ENCODE results near the gene GNG11.

Gene GNG11

DNA sequence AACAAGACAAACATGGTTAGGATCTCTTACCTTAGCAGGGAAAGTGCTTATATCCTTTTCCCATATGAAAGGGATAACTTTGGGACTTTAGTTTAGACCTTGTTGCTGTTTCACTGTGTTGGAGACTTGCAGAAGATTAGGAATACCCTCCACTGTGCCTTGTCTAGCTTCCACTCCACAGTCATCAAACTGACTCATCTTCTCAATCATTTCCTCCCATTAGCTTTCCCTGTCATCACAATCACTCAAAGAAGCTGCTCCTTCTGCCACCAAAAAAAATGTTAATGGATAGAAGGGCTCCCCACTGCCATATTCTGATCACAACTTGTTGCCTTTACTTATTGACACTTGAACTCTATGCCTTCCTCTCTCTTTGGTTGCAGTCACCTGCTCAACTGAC is 16.8 kb downstream of the GNG11 start:
- in situ Hi-C loops (cut with HindIII; ENCODE audit: low pct_ligation_motif_present, low pct_unique_long_range_greater_than_20kb, low sequenced_read_pairs): no loop called here
- no peak for DNase-seq

DNA sequence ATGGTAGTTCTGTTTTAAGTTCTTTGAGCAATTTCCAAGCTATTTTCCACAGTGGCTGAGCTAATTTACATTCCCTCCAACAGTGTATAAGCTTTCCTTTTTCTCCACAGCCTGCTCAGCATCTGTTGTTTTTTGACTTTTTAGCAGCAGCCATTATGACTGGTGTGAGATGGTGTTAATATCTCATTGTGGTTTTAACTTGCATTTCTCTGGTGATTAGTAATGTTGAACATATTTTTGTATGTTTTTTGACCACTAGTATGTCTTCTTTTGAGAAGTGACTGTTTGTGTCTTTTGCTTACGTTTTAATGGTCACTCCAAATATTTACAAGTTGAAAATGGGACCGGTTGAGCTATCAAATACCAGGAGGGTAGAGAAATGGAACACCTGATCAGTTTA is 20.4 kb downstream of the GNG11 start:
- in situ Hi-C loops (cut with HindIII; ENCODE audit: low pct_ligation_motif_present, low pct_unique_long_range_greater_than_20kb, low sequenced_read_pairs): no loop called here
- no peak for DNase-seq

DNA sequence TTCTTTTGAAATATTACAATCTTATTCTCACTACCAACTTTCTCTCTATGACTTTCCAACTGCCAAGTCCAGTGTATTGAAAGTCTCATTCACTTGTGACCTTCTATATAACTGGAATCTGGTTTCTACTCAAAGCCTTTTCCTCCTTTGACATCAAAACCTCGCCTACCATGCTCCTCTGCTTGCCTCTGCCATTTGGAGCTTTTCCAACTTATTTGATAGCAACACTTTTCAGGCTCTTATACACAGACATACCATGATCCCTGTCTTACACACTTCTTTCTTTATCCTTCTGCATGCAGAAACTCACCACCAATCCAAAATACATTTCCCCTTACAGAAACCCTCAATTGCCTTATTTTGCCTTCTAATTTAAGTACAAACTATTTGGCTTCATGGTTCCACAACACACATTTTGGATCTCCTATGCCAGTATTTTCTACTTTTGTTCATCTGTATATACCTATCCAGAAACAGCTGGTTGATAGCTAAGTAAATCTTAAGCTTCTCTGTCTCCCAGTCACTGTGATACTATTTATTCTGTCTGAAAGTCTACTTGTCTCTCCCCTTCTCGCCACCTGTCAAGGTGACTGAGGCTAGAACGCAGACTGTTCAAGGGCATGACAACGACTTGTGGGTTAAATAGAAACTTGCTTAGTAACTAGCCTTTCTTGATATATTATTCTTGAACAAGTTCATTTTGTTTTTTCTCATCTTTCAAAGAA is 22.4 kb downstream of the GNG11 start:
- DNase-seq: no peak
- in situ Hi-C loops (cut with HindIII; ENCODE audit: low pct_ligation_motif_present, low pct_unique_long_range_greater_than_20kb, low sequenced_read_pairs): no loop called here

DNA sequence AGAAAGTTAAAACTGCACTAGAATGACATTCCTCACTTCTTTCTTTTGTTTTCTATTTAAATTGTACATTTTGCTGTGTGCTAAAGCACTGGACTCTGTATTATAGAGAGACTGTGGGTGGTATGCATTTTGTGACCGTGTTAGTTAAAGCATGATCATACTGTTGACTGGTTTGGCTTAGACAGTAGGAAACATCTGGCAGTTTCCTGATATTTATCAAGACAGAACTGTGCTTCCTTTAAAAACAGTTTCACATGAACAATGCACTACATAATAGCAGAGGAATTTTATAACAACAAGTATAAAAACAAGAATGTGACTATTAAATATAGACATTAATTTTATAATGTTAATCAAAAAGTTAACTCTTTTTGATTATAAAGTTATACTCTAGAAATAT is 23.1 kb downstream of the GNG11 start:
- in situ Hi-C loops (cut with HindIII; ENCODE audit: low pct_ligation_motif_present, low pct_unique_long_range_greater_than_20kb, low sequenced_read_pairs): no loop called here
- no peak for DNase-seq

DNA sequence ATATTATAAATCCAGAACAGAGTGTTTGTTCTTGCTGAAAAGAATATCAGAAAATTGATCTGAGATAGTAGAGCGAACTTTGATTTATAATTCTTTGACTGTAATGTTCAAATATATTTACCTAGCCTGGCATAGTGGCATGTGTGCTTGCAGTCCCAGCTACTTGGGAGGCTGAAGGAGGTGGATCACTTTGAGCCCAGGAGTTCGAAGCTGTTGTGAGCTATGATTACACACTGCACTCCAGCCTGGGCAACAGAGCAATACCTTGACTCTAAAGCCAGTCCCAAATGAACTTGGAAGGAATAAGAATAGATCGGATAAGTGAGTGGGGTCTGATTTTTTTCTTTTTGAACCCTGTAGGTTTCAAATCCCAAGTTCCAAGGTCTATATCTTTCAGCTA is 23.5 kb downstream of the GNG11 start:
- DNase-seq: no peak
- in situ Hi-C loops (cut with HindIII; ENCODE audit: low pct_ligation_motif_present, low pct_unique_long_range_greater_than_20kb, low sequenced_read_pairs): no loop called here

DNA sequence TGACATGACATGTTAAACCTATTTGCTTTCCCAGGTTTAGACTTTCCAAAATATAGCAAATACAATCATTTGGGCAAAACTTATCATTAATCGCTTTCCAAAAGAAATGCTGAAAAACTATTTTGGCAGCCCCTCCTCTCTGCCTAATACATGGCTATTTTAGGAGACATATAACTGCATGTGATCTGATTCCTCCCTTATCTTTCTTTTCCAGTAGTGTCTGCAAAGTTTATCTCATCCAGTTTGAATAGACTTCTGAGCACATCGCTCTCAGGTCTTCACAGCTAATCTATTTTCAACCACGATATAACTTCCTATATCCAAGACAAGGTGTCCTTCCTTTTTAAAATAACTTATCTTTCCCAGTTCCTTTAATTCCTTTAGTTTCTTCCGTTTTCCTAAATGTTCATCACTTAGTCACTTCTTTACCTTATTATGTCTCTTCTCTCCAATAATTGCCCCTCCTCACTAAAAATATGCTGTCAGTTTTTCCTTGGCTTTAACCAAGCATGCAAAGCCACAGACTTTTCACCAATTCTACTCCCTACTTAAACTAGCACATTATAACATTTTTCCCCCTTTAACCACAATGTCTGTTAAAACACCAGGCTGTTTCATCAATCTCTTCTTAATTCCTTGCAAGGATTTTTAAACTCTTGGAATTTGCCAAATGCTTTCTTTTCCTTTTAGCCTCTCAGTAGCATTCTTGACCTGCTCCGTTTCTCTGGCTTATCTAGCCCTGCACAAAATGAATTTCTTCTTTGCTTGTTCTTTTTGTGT is 24.4 kb downstream of the GNG11 start:
- in situ Hi-C loops (cut with HindIII; ENCODE audit: low pct_ligation_motif_present, low pct_unique_long_range_greater_than_20kb, low sequenced_read_pairs): no loop called here
- no peak for DNase-seq

DNA sequence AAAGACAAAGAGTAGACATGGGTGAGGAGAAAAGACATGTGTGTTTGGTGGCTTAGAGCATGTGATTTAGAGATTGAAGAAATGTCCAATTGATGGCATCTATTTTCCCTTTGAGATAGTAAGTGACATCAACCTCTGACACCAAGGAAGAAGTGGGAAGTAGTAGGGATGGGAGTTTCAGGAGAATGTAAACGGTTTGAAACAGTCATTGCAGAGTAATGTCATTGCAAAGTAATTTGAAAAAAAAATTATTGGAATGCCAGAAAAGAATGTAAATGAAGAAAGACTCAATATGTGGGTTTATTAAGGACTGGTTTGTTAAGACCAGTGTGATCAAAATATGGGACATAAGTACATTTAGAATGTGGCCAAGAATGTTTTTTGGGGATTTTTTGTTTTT is 26.6 kb downstream of the GNG11 start:
- no peak for DNase-seq
- in situ Hi-C loops (cut with HindIII; ENCODE audit: low pct_ligation_motif_present, low pct_unique_long_range_greater_than_20kb, low sequenced_read_pairs): no loop called here

DNA sequence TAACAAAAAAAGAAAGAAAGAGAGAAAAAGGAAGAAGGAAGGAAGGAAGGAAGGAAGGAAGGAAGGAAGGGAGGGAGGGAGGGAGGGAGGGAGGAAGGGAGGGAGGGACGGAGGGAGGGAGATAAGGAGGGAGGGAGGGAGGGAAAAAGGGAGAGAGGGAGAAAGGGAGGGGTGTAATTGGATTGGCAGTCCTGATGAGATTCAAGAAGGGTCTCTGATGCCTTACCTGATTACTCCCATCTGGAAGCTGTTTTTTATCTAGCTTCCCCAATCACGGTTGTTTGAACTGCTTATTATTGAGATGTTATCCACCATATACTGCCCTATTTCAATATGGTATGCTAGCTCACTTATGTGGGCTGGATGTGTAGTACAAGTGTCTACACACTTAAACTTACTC is 27.3 kb downstream of the GNG11 start:
- no peak for DNase-seq
- in situ Hi-C loops (cut with HindIII; ENCODE audit: low pct_ligation_motif_present, low pct_unique_long_range_greater_than_20kb, low sequenced_read_pairs): no loop called here

DNA sequence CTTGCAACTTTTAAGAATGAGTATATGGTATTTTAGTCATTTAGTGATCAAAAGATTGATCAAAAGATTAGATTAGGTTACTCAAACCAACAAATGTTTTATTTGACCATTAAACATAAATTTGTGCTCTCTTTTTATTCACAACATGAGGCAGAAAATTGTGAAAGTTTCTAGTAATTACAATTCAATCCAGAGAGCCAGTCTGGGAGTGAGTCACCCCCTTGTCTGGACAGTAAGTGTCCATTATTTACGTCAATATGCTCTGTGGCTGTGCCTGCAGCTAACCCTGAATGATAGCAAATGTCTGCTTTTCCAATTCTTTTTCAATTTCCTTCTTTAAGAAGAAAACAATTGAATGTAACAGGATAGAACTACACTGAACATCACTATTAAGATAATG is 27.9 kb downstream of the GNG11 start:
- no peak for DNase-seq
- in situ Hi-C loops (cut with HindIII; ENCODE audit: low pct_ligation_motif_present, low pct_unique_long_range_greater_than_20kb, low sequenced_read_pairs): no loop called here

DNA sequence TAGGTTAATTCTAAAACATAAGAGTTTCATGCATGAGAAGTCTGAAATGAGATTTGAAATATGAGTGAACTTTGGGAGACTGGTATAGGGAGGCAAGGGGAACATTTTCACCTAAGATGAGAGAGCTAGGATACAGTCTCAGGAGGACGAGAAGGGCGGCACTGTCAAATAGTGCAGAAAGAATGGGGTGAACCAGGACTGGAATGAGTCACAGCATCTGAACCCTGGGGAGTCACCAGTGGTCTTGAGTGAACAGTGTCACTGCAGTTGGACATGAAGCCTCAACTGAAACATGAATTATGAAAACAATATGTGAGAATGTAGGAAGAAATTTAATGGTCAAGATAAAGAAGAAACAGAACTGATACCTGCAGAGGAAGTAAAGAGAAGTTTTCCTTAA is 33.8 kb downstream of the GNG11 start:
- DNase-seq: no peak
- in situ Hi-C loops (cut with HindIII; ENCODE audit: low pct_ligation_motif_present, low pct_unique_long_range_greater_than_20kb, low sequenced_read_pairs): no loop called here

DNA sequence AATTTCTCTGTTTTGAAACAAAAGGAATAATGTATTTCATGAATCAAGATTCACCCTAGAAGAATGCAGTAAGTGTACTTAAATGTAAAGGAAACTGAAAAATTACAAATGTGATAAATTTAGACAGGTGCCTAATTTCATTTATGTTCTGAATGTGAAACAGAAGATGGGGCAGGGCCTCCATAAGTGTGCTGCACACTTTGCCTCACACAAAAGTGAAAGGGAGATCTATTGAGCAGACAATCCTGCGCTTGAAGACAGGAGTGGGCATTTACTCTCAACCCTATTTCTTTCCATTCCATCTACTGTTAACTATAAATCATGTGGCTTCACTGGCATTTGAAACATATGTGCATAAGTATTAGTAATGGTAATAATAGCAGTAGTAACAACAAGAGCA is 36.2 kb downstream of the GNG11 start:
- in situ Hi-C loops (cut with HindIII; ENCODE audit: low pct_ligation_motif_present, low pct_unique_long_range_greater_than_20kb, low sequenced_read_pairs): no loop called here
- no peak for DNase-seq

DNA sequence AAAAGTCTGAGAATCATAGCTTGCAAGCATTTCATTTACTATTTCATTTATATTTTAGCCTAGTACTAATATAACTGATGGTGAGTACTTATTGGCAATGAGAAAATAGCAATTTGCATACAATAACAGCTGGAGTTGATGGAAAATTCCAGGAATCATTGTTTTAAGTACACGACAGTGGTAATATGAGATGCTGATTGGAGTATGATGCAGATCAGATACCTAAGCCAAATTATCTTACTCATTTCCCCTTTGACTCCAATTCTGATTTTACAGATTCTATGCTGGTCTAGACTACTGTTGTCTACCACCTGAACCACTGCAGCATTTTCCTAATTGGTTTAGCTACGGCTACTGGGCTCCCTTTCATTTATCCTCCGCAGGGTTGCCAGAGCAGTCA is 36.7 kb downstream of the GNG11 start:
- no peak for DNase-seq
- in situ Hi-C loops (cut with HindIII; ENCODE audit: low pct_ligation_motif_present, low pct_unique_long_range_greater_than_20kb, low sequenced_read_pairs): no loop called here

DNA sequence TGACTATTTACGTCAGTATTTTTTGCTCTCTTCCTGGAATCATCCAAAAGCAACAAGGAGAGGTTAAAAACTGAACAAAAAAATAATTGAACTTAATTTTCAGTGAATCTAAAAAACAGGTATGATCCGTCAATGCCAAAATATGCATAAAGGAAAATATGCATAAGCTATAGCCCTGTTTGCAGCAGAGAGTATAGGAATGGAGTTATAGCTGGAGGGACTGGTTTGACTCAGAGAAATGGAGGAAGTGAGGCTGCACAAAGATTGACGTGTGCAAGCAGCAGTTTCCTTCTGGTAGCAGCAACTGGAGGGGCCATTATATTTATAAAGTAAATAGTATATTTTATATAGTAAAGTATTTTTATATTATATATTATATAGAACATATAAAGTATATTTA is 37.1 kb downstream of the GNG11 start:
- in situ Hi-C loops (cut with HindIII; ENCODE audit: low pct_ligation_motif_present, low pct_unique_long_range_greater_than_20kb, low sequenced_read_pairs): no loop called here

DNA sequence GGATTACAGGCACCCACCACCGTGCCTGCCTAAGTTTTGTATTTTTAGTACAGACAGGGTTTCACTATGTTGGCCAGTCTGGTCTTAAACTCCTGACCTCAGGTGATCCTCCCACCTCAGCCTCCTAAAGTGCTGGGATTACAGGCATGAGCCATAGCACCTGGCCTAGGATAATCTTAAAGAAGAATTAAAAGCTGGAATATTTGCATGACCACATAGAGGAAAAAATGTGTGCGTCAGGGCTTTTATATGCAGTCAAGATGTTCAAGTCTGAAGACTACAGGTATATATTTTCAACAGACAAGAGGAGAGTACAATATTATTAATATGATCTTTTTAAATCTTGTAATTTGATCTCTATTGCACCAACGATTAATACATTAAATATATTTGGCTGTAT is 39.5 kb downstream of the GNG11 start:
- DNase-seq: no peak
- in situ Hi-C loops (cut with HindIII; ENCODE audit: low pct_ligation_motif_present, low pct_unique_long_range_greater_than_20kb, low sequenced_read_pairs): no loop called here

More for the DNA sequence above, 37.1 kb downstream of the GNG11 start:
- DNase-seq: no peak

DNA sequence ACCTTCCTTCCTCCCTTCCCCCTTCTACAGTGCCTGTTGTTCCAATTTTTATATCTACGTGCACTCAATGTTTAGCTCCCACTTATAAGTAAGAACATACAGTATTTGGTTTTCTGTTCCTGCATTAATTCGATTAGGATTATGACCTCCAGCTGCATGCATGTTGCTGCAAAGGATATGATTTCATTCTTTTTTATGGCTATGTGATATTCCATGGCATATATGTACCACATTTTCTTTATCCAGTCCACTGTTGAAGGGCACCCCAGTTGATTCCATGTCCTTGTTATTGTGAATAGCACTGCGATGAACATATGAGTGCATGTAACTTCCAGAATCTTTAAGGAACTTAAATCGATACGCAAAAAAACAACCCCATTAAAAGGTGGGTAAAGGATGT is 42.7 kb downstream of the GNG11 start:
- no peak for DNase-seq

DNA sequence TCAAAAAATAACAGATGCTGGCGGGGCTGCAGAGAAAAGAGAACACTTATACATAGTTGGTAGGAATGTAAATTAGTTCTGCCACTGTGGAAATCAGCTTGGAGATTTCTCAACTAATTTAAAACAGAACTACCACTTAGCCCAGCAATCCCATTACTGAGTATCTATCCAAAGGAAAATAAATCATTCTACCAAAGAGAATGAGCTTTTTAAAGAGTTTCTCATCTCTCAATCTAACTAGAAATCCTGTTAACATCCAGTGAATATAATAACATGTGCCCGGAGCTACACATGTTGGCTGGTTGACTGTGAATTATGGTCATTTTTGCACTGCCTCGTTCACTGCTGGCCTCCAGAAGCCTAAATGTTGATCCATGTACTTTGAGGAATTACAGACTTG is 43.3 kb downstream of the GNG11 start:
- DNase-seq: no peak
- in situ Hi-C loops (cut with HindIII; ENCODE audit: low pct_ligation_motif_present, low pct_unique_long_range_greater_than_20kb, low sequenced_read_pairs): no loop called here

More for the DNA sequence above, 42.7 kb downstream of the GNG11 start:
- in situ Hi-C loops (cut with HindIII; ENCODE audit: low pct_ligation_motif_present, low pct_unique_long_range_greater_than_20kb, low sequenced_read_pairs): no loop called here

DNA sequence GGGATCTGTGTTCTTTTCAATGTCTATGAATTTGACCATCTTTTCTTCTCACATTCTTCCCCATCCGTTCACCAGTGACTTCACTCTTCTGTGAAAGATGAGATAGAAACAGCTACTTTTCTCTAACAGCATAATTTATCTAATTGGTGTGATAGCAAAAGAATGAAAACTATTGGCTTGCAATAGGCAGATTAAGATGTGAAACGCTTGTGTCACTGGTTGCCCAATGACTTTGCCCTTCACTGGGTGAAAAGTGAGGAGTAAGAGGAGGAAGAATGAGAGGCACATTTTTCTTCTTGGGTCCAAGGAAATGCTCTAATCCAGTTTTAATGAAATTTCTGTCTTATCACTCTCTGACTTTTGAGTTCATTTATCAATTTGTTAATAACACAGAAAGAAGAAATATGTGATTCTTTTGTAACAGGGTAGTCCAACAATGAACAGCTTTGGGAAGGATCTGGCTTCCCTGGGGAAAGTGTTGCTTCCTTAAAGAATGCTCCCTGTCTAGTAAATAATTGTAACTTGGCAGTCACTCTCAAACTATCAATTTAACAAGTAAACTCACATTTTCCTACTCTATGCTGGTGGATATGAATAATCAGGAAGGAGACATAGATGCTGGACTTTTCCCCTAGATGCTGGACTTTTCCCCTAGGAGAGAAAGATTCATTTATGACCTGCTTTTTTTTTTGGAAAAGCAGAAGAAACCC is 47.5 kb downstream of the GNG11 start:
- in situ Hi-C loops (cut with HindIII; ENCODE audit: low pct_ligation_motif_present, low pct_unique_long_range_greater_than_20kb, low sequenced_read_pairs): no loop called here
- no peak for DNase-seq

DNA sequence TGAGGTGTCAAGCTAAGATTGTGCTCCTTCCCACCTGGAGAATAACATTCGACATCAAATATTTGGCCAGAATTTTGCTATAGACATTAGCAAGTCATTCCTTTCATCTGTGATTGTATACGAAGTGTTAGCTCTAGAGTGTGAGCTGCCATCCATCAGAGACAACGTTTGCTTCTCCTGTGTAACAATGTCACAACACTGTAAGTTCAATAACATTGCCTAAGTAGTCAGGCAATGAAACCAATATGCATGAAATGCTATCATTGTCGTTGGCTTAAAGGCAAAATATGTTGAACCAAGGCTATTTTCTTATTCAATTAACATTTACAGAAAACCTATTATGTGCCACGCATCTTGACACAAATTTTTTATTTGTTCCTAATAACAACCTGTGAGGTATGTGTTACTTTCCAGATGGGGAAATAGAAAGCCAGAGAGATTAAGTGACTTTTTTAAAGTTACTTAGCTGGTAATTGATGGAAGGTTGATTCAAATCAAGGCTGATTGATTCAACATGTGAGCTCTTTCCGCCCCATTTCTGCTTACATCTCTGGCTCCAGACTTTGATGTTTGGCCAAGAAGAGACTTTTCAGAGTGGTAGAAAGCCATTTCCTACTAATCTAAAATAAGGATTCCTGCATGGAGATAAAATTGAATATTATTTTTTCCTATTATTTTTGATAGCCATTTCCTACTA is 50.6 kb downstream of the GNG11 start:
- no peak for DNase-seq
- in situ Hi-C loops (cut with HindIII; ENCODE audit: low pct_ligation_motif_present, low pct_unique_long_range_greater_than_20kb, low sequenced_read_pairs): no loop called here

DNA sequence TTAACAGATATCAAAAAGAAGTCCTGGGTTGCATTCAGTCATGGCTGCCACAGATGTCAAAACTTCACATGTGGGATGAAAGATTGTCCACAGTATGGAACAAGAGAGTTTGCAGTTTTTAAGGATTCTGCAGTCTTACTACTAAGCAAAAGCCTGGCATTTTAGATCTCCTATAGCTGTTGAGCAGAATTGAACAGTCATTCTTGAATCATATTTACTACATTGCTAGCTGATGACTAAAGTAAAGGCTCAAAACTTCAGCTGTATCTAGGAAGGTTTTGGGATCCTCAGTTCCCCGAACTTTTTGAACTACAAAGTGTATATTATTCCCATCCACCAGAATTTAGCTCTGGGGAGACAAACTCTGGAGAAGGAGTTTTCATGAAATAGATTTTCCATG is 51.6 kb downstream of the GNG11 start:
- in situ Hi-C loops (cut with HindIII; ENCODE audit: low pct_ligation_motif_present, low pct_unique_long_range_greater_than_20kb, low sequenced_read_pairs): no loop called here
- DNase-seq: no peak
